B cell (primary cell): ENCODE measurements around the gene DTNBP1. TPM values are rescaled to one million over a fixed set of nuclear protein-coding genes. Genes with fewer than 3 reads are reported as not detected.

ENCODE experiments used
- ATAC-seq: fragments of 200-7000 bp; cut with Tn5 transposase; one replicate; pipeline ENCODE4 v1.10.0; 2021; ENCODE audit warnings: low read depth, mild to moderate bottlenecking, moderate number of reproducible peaks, moderate library complexity
- CTCF ChIA-PET: fragments of 350-600 bp; sonication (Branson Sonifier 250); formaldehyde crosslinking; loops from one replicate; lab custom pipeline; 2021; ENCODE audit warnings: antibody characterized with exemption, inconsistent platforms; lab: Charles Lee
- POLR2A ChIA-PET: fragments of 350-600 bp; sonication (Branson Sonifier 250); formaldehyde crosslinking; loops from one replicate; lab custom pipeline; 2021; ENCODE audit warnings: antibody characterized with exemption; lab: Charles Lee
- DNase-seq: peaks from one replicate; pipeline ENCODE4 v3.0.0; 2013
- H2AFZ ChIP-seq: 2 replicates; pipeline ENCODE4 v1.6.1; 2012; ENCODE audit warnings: mild to moderate bottlenecking, low read depth, low read length; ENCODE audit not compliant: insufficient read depth, poor library complexity, severe bottlenecking
- H3K27ac ChIP-seq, 2 donors: 1 replicate in 1 of 2; 2 replicates in 1 of 2; pipeline ENCODE4 v1.5.1; 2012 to 2013; ENCODE audit warnings: low read length in 2 of 2, mild to moderate bottlenecking in 2 of 2, moderate library complexity in 1 of 2
- H3K27me3 ChIP-seq, 4 experiments: fragments of 200-600 bp in 1 of 4; sonication (generic) in 1 of 4; replicated peaks in 1 of 4; 1 replicate in 2 of 4; 2 replicates in 2 of 4; pipeline versions ENCODE4 v1.6.1 to v1.7.0; 2013 to 2016; ENCODE audit warnings: low read length in 3 of 4, mild to moderate bottlenecking in 2 of 4, mixed read lengths in 1 of 4, moderate library complexity in 1 of 4; ENCODE audit not compliant: insufficient read depth in 4 of 4, control insufficient read depth in 3 of 4; ENCODE audit errors: control extremely low read depth in 1 of 4
- H3K36me3 ChIP-seq, 2 experiments: replicated peaks in 1 of 2; 1 replicate in 1 of 2; 2 replicates in 1 of 2; pipeline versions ENCODE4 v1.6.1 to v1.7.1; 2013; ENCODE audit warnings: low read length in 1 of 2; ENCODE audit not compliant: insufficient read depth in 2 of 2, control insufficient read depth in 1 of 2; ENCODE audit errors: control extremely low read depth in 1 of 2, extremely low read depth in 1 of 2
- H3K4me1 ChIP-seq, 2 donors: fragments of 200-600 bp in 1 of 2; sonication (generic) in 1 of 2; 1 replicate in 1 of 2; 2 replicates in 1 of 2; pipeline versions ENCODE4 v1.5.1 to v1.6.1; 2013 to 2017; ENCODE audit warnings: low read length in 2 of 2; ENCODE audit not compliant: control insufficient read depth in 2 of 2, insufficient read depth in 2 of 2
- H3K4me2 ChIP-seq: replicated peaks from 2 replicates; pipeline ENCODE3; 2012; ENCODE audit warnings: mild to moderate bottlenecking, low read depth, low read length; ENCODE audit not compliant: poor library complexity, severe bottlenecking
- H3K4me3 ChIP-seq, 5 experiments: fragments of 200-600 bp in 1 of 5; sonication (generic) in 1 of 5; 1 replicate in 3 of 5; 2 replicates in 2 of 5; pipeline versions ENCODE4 v1.5.1 to v1.7.0; 2011 to 2016; ENCODE audit warnings: low read length in 4 of 5, mild to moderate bottlenecking in 4 of 5, low read depth in 2 of 5, control low read depth in 1 of 5, moderate library complexity in 1 of 5; ENCODE audit not compliant: insufficient read depth in 1 of 5; ENCODE audit errors: control extremely low read depth in 1 of 5, extremely low read depth in 1 of 5
- H3K79me2 ChIP-seq: fragments of 200-600 bp; sonication (generic); one replicate; pipeline ENCODE4 v1.6.0; 2016; ENCODE audit warnings: low read length; ENCODE audit not compliant: control insufficient read depth, insufficient read depth
- H3K9ac ChIP-seq: fragments of 200-600 bp; sonication (generic); 2 replicates; pipeline ENCODE4 v1.6.1; 2017; ENCODE audit warnings: mild to moderate bottlenecking, low read length, moderate library complexity
- H3K9me3 ChIP-seq, 3 donors: one replicate each; pipeline versions ENCODE4 v1.6.1 to v1.7.1; 2013; ENCODE audit warnings: low read length in 2 of 3; ENCODE audit not compliant: control insufficient read depth in 2 of 3, insufficient read depth in 1 of 3; ENCODE audit errors: control extremely low read depth in 1 of 3
- H4K20me1 ChIP-seq: 2 replicates; pipeline ENCODE4 v1.6.0; 2012; ENCODE audit warnings: mild to moderate bottlenecking, low read length; ENCODE audit not compliant: insufficient read depth, control insufficient read depth, poor library complexity, severe bottlenecking
- H3K27ac Mint-ChIP-seq: one replicate; pipeline ENCODE4 v1.8.0; 2021; ENCODE audit warnings: mixed read lengths
- H3K27me3 Mint-ChIP-seq: one replicate; pipeline ENCODE4 v1.8.0; 2021; ENCODE audit warnings: mixed read lengths
- H3K4me1 Mint-ChIP-seq: one replicate; pipeline ENCODE4 v1.8.0; 2021; ENCODE audit warnings: mixed read lengths
- H3K4me3 Mint-ChIP-seq: one replicate; pipeline ENCODE4 v1.8.0; 2021; ENCODE audit warnings: mixed read lengths
- H3K9me3 Mint-ChIP-seq: one replicate; pipeline ENCODE4 v1.8.0; 2022; ENCODE audit warnings: mixed read lengths; ENCODE audit not compliant: insufficient read depth
- EZH2 ChIP-seq: IDR thresholded peaks from 2 replicates; pipeline ENCODE4 v1.6.1; 2012; ENCODE audit warnings: borderline replicate concordance, low read depth, mild to moderate bottlenecking, moderate library complexity, low read length; ENCODE audit not compliant: insufficient read depth, poor library complexity, severe bottlenecking
- WGBS: methylation state at CpG from one replicate; pipeline ENCODE4 v1.1.5; 2013; ENCODE audit warnings: missing lambda C conversion rate; ENCODE audit not compliant: insufficient coverage; 5-methylcytosine and 5-hydroxymethylcytosine counted together
- intact Hi-C: fragments of 100-400 bp; cut with micrococcal nuclease; formaldehyde crosslinking; loops from one replicate; pipeline ENCODE4 v1.10.0; 2022
- polyA plus RNA-seq: library from polyadenylated mRNA; depleted of rRNA; stranded (reverse); fragments of >200 nt; gene quantifications from 2 replicates; pipeline ENCODE4 v1.2.3, GENCODE V29; 2012
- total RNA-seq, 2 donors: library from RNA; stranded (reverse); fragments of 120-200 nt in 1 of 2; gene quantifications; 1 replicate in 1 of 2; 2 replicates in 1 of 2; pipeline versions ENCODE4 v1.2.3 to v1.2.4, GENCODE V29; 2013 to 2022
- TF ChIP-seq, protein P1 (sequence below): fragments of 200-600 bp; IDR thresholded peaks from one replicate; pipeline ENCODE4 v1.8.0; 2022; ENCODE audit warnings: antibody characterized with exemption, mild to moderate bottlenecking

The DTNBP1 gene
- total and polyA plus RNA-seq, 2 donors (not counting 1 experiment from before 2014, with no cell fraction given): 31.4 to 73.0 TPM

DNA sequence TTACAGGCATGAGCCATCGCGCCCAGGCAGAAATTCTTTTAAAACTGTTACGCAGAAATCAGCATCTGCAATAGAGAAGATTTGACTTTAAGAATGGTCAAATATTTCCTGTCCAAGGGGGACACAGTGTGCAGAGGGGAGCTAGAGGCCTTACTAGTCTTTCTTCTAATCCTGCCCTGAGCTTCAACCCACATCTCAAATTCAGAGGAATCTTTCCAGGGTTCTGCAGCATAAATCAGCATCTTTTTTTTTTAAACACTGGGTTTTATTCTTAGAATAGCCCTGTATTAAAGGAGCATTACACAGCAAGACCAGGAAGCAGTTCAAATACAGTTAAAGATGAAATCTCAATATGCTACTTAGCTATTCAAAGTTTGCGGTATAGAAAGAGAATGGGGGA lies 81.1 kb downstream of the DTNBP1 start:
- ChIA-PET CTCF (interaction anchor here (0.6 kb wide), 1 partner anchor 41 kb away, joined by 4 read pairs; no protein-coding TSS in a partner anchor), POLR2A (no interaction called here)

DNA sequence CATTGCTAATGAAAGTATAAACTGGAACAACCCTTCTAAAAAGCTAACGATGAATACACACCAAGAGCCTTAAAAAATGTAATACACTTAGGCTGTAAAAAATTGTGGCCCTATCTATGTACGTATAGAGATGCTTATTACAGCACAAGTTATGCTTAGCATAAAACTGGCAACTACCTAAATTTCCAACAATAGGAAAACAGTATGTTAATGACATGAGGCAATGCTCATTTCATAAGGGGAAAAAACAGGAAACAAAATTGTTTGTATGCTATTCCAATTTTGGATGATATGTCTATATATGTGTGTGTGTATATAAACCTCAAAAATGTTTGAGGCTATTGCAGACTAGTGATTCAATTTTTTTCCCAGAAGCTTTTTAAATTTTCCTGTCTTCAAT lies 82.5 kb downstream of the DTNBP1 start:
- peaks cover 39% of the 10 kb centered on the region for H4K20me1 ChIP-seq
- intact Hi-C loops: no loop called here
- no peak overlapping the region for H3K9ac ChIP-seq
- H3K27me3 ChIP-seq: no peaks in the 10 kb centered on the region
- no peaks in the 10 kb centered on the region for H3K9me3 ChIP-seq
- WGBS: no CpG with 5 or more reads among the region's 2 CpGs
- peaks cover 36% of the 10 kb centered on the region for H3K4me1 Mint-ChIP-seq
- peaks cover 79% of the 10 kb centered on the region for H3K79me2 ChIP-seq
- DNase-seq (no peak), ATAC-seq (no peak)
- H3K4me1 ChIP-seq: no peaks in the 10 kb centered on the region
- CTCF ChIA-PET: interaction anchor here (1.0 kb wide), 1 partner anchor 44 kb away, joined by 3 read pairs; no protein-coding TSS in a partner anchor
- no peaks in the 10 kb centered on the region for H3K9me3 Mint-ChIP-seq
- no peak overlapping the region for H3K4me3 ChIP-seq
- H3K4me2 ChIP-seq: no peak overlapping the region
- H3K4me3 Mint-ChIP-seq: no peak overlapping the region
- no peak for TF ChIP-seq EZH2
- TF ChIP-seq, protein P1, sequence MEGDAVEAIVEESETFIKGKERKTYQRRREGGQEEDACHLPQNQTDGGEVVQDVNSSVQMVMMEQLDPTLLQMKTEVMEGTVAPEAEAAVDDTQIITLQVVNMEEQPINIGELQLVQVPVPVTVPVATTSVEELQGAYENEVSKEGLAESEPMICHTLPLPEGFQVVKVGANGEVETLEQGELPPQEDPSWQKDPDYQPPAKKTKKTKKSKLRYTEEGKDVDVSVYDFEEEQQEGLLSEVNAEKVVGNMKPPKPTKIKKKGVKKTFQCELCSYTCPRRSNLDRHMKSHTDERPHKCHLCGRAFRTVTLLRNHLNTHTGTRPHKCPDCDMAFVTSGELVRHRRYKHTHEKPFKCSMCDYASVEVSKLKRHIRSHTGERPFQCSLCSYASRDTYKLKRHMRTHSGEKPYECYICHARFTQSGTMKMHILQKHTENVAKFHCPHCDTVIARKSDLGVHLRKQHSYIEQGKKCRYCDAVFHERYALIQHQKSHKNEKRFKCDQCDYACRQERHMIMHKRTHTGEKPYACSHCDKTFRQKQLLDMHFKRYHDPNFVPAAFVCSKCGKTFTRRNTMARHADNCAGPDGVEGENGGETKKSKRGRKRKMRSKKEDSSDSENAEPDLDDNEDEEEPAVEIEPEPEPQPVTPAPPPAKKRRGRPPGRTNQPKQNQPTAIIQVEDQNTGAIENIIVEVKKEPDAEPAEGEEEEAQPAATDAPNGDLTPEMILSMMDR: no peak
- H3K27ac Mint-ChIP-seq: no peak overlapping the region
- peaks cover 0 to 5% of the 10 kb centered on the region in 2 experiments for H3K36me3 ChIP-seq
- H2AFZ ChIP-seq: no peak overlapping the region
- POLR2A ChIA-PET: no interaction called here
- no peak overlapping the region for H3K27ac ChIP-seq
- no peaks in the 10 kb centered on the region for H3K27me3 Mint-ChIP-seq

More for the DNA sequence above, 81.1 kb downstream of the DTNBP1 start:
- Mint-ChIP-seq H3K9me3 (no peaks in the 10 kb centered on the region), H3K27ac (no peak overlapping the region), H3K4me1 (peaks cover 35% of the 10 kb centered on the region), H3K27me3 (no peaks in the 10 kb centered on the region), H3K4me3 (no peak overlapping the region)
- ATAC-seq (no peak), DNase-seq (no peak)
- intact Hi-C loops: no loop called here
- H4K20me1 ChIP-seq: peaks cover 40% of the 10 kb centered on the region
- no peaks in the 10 kb centered on the region for H3K27me3 ChIP-seq
- no peak overlapping the region for H3K27ac ChIP-seq
- peaks cover 0 to 5% of the 10 kb centered on the region in 2 experiments for H3K36me3 ChIP-seq
- H3K9ac ChIP-seq: no peak overlapping the region
- no peak overlapping the region for H3K4me3 ChIP-seq
- H3K4me2 ChIP-seq: no peak overlapping the region
- TF ChIP-seq, protein P1: no peak
- TF ChIP-seq EZH2: no peak
- no peaks in the 10 kb centered on the region for H3K9me3 ChIP-seq
- H2AFZ ChIP-seq: no peak overlapping the region
- no peaks in the 10 kb centered on the region for H3K4me1 ChIP-seq
- WGBS: no CpG with 5 or more reads among the region's 4 CpGs
- peaks cover 79% of the 10 kb centered on the region for H3K79me2 ChIP-seq
